Ishikawa (cell line): ENCODE results near the gene CFAP161.

Experiments
- CEBPB ChIP-seq: IDR thresholded peaks from 2 replicates; pipeline ENCODE4 v1.6.1; 2012
- EGR1 ChIP-seq: IDR thresholded peaks from 2 replicates; pipeline ENCODE4 v1.6.1; 2012
- EP300 ChIP-seq: IDR thresholded peaks from 2 replicates; pipeline ENCODE4 v1.6.1; 2012; ENCODE audit warnings: borderline replicate concordance
- FOXM1 ChIP-seq: IDR thresholded peaks from 2 replicates; pipeline ENCODE4 v1.6.1; 2012; ENCODE audit warnings: low read depth, borderline replicate concordance
- RAD21 ChIP-seq: IDR thresholded peaks from 2 replicates; pipeline ENCODE4 v1.6.1; 2012; ENCODE audit warnings: low read depth
- TAF1 ChIP-seq: IDR thresholded peaks from 2 replicates; pipeline ENCODE4 v1.6.1; 2012; ENCODE audit warnings: low read depth, mild to moderate bottlenecking
- TCF12 ChIP-seq: IDR thresholded peaks from 2 replicates; pipeline ENCODE4 v1.6.1; 2012; ENCODE audit warnings: low read depth
- TEAD4 ChIP-seq: IDR thresholded peaks from 2 replicates; pipeline ENCODE4 v1.6.1; 2012
- YY1 ChIP-seq: IDR thresholded peaks from 2 replicates; pipeline ENCODE4 v1.6.1; 2012; ENCODE audit warnings: low read depth
- TF ChIP-seq, protein P1 (sequence below): IDR thresholded peaks from 2 replicates; pipeline ENCODE4 v1.6.1; 2012; ENCODE audit warnings: low read depth, mild to moderate bottlenecking

DNA sequence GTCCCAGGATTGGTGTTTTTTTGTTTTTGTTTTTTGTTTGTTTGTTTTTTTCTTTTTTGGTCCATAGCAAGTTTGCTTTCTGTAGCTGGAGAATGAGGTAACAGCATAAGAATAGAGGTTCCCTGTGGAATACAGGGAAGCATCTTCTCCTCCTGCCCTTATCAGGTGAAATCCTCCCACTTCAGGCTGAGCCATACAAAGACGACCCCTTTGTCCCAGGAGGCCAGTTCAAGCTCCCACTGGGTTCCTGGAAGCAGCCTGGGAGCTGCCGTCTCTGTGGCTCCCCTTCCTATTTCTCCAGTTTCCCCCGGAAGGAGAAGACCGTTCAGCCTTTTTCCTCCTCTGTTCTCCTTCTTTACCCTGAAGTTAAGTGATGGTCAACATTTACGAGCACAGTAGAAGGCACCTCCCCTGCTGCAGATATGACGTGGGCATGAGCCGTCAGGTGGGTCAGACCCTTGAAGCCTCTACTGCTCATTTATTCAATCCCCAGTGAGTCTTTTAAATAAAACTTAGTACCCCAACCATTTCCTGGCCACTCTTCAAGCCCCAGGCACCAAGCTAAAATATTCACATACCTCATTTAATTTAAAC is 63.7 kb downstream of the CFAP161 start:
- TF ChIP-seq YY1 (no peak), EP300 (no peak), RAD21 (no peak), TCF12 (no peak), TAF1 (no peak), TEAD4 (no peak), EGR1 (no peak), CEBPB (no peak), FOXM1 (no peak)
- TF ChIP-seq, protein P1, sequence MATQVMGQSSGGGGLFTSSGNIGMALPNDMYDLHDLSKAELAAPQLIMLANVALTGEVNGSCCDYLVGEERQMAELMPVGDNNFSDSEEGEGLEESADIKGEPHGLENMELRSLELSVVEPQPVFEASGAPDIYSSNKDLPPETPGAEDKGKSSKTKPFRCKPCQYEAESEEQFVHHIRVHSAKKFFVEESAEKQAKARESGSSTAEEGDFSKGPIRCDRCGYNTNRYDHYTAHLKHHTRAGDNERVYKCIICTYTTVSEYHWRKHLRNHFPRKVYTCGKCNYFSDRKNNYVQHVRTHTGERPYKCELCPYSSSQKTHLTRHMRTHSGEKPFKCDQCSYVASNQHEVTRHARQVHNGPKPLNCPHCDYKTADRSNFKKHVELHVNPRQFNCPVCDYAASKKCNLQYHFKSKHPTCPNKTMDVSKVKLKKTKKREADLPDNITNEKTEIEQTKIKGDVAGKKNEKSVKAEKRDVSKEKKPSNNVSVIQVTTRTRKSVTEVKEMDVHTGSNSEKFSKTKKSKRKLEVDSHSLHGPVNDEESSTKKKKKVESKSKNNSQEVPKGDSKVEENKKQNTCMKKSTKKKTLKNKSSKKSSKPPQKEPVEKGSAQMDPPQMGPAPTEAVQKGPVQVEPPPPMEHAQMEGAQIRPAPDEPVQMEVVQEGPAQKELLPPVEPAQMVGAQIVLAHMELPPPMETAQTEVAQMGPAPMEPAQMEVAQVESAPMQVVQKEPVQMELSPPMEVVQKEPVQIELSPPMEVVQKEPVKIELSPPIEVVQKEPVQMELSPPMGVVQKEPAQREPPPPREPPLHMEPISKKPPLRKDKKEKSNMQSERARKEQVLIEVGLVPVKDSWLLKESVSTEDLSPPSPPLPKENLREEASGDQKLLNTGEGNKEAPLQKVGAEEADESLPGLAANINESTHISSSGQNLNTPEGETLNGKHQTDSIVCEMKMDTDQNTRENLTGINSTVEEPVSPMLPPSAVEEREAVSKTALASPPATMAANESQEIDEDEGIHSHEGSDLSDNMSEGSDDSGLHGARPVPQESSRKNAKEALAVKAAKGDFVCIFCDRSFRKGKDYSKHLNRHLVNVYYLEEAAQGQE = no peak
